ENCODE data around the gene ERFE. TPM values are rescaled to one million over a fixed set of nuclear protein-coding genes. Genes with fewer than 3 reads are reported as not detected.

ERFE gene
- total RNA-seq, 1 experiment from 2014 or later: 4.5 TPM

DNA sequence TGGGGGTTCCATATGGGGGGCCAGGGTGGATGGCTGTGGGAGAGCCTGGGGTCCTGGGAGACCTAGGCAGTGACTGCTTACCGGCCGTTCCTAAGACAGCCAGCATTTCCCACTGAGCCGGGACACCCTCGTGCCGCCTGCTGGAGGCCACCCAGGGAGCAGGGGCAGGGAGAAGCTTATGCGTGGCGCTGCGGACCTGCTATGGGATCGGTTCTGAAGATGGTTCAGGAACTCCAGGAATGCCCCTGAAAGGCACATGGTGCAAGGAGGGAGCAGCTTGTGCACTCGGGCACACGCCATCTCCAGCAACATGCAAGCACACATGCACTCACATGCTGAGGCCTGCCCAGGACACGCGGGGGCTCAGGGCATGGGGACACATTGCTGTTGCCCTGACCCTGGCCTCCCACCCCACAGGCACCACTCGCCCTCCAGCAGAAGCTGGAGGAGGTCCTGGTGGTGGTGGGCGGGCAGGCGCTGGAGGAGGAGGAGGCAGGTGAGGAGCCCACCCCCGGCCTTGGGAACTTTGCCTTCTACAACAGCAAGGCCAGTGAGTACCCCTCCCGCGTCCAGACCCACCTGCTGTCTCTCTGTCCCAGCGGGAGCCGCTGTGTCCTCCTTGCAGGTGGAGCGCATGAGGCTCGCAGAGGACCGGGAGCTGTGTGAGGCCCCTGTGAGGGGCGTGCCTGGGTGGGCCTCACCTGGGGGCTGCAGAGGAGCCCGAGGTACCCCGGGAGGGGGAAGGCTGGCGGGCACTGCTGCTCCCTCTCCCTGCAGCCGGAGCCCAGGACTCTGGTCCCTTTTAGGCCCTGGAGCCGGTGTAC is 16.2 kb upstream of the ERFE start:
- no peak for ATAC-seq
- Mint-ChIP-seq H3K9me3 (no peaks in the 10 kb centered on the region), H3K4me3 (no peak overlapping the region), H3K4me1 (no peaks in the 10 kb centered on the region), H3K27me3 (ENCODE audit: low read depth) (no peaks in the 10 kb centered on the region), H3K27ac (no peak overlapping the region), H3K36me3 (no peaks in the 10 kb centered on the region)
- TF ChIP-seq NR2C2 (CRISPR knock-in tag; IDR thresholded peaks at IDR 0.05) (no peak), MYBL2 (CRISPR knock-in tag; IDR thresholded peaks at IDR 0.05) (no peak), FOXJ3 (CRISPR knock-in tag; IDR thresholded peaks at IDR 0.05; ENCODE audit: borderline replicate concordance) (no peak), NFYB (CRISPR knock-in tag; conservative IDR thresholded peaks at IDR 0.05; ENCODE audit: low read depth) (no peak)
- TF ChIP-seq, protein P1, sequence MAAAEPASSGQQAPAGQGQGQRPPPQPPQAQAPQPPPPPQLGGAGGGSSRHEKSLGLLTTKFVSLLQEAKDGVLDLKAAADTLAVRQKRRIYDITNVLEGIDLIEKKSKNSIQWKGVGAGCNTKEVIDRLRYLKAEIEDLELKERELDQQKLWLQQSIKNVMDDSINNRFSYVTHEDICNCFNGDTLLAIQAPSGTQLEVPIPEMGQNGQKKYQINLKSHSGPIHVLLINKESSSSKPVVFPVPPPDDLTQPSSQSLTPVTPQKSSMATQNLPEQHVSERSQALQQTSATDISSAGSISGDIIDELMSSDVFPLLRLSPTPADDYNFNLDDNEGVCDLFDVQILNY (CRISPR knock-in tag; IDR thresholded peaks at IDR 0.05): no peak
- ChIA-PET POLR2A (interaction anchor here (0.7 kb wide), 1 partner anchor 148 kb away, joined by 5 read pairs; no protein-coding TSS in a partner anchor), CTCF (interaction anchor here (0.8 to 1.5 kb wide), 3 partner anchors 15 to 36 kb away, joined by 3 to 5 read pairs (median 3); no protein-coding TSS in a partner anchor)
- no peak for DNase-seq (ENCODE audit: low spot score)

DNA sequence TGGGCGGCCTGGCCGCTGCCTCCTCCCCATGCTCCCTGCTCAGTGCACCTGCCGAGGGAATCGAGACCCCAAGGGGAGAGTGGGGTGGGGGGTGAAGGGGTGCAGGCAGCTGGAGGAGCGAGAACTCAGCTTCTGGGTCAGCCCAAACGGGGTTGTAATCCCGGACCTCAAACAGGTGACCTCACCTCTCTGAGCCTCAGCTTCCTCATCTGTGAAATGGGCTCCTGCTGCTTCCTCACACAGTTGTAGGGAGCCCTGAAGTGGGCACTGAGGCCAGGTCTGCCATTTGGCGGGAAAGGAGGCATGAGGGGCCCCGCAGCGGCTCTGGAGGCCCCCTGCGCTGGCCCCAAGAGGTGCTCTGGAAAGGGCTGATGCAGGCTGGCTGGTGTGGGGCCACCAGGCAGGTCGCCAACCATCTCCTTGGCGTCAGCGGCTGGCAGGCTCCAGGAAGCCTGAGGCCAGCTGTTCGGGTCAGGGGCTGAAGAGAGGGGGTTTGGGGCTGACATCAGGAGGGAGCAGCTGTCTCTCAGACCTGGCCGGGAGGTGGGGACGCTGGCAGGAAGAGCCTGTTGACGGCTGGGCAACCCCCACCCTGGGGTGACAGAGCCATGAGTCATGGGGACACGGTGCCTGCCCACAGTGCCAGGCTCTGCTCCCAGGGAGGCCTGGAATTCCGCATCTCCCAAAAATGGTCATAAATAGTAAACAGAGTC is 15.4 kb upstream of the ERFE start:
- no peak for ATAC-seq
- POLR2A ChIA-PET: interaction anchor here (0.6 kb wide), 1 partner anchor 38 kb away, joined by 5 read pairs; no protein-coding TSS in a partner anchor
- CTCF ChIA-PET: interaction anchor here (1.1 to 1.5 kb wide), 2 partner anchors 23 to 37 kb away, joined by 3 to 5 read pairs; no protein-coding TSS in a partner anchor
- no peak overlapping the region for H3K4me3 Mint-ChIP-seq
- TF ChIP-seq, protein P2, sequence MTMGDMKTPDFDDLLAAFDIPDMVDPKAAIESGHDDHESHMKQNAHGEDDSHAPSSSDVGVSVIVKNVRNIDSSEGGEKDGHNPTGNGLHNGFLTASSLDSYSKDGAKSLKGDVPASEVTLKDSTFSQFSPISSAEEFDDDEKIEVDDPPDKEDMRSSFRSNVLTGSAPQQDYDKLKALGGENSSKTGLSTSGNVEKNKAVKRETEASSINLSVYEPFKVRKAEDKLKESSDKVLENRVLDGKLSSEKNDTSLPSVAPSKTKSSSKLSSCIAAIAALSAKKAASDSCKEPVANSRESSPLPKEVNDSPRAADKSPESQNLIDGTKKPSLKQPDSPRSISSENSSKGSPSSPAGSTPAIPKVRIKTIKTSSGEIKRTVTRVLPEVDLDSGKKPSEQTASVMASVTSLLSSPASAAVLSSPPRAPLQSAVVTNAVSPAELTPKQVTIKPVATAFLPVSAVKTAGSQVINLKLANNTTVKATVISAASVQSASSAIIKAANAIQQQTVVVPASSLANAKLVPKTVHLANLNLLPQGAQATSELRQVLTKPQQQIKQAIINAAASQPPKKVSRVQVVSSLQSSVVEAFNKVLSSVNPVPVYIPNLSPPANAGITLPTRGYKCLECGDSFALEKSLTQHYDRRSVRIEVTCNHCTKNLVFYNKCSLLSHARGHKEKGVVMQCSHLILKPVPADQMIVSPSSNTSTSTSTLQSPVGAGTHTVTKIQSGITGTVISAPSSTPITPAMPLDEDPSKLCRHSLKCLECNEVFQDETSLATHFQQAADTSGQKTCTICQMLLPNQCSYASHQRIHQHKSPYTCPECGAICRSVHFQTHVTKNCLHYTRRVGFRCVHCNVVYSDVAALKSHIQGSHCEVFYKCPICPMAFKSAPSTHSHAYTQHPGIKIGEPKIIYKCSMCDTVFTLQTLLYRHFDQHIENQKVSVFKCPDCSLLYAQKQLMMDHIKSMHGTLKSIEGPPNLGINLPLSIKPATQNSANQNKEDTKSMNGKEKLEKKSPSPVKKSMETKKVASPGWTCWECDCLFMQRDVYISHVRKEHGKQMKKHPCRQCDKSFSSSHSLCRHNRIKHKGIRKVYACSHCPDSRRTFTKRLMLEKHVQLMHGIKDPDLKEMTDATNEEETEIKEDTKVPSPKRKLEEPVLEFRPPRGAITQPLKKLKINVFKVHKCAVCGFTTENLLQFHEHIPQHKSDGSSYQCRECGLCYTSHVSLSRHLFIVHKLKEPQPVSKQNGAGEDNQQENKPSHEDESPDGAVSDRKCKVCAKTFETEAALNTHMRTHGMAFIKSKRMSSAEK (CRISPR knock-in tag; IDR thresholded peaks at IDR 0.05; ENCODE audit: borderline replicate concordance): no peak
- no peak for TF ChIP-seq CREB1 (CRISPR knock-in tag; IDR thresholded peaks at IDR 0.05)
- TF ChIP-seq SMAD4 (CRISPR knock-in tag; IDR thresholded peaks at IDR 0.05): no peak
- TF ChIP-seq, protein P3, sequence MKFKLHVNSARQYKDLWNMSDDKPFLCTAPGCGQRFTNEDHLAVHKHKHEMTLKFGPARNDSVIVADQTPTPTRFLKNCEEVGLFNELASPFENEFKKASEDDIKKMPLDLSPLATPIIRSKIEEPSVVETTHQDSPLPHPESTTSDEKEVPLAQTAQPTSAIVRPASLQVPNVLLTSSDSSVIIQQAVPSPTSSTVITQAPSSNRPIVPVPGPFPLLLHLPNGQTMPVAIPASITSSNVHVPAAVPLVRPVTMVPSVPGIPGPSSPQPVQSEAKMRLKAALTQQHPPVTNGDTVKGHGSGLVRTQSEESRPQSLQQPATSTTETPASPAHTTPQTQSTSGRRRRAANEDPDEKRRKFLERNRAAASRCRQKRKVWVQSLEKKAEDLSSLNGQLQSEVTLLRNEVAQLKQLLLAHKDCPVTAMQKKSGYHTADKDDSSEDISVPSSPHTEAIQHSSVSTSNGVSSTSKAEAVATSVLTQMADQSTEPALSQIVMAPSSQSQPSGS (CRISPR knock-in tag; IDR thresholded peaks at IDR 0.05; ENCODE audit: borderline replicate concordance, low read depth): no peak
- no peak for TF ChIP-seq RELA (CRISPR knock-in tag; IDR thresholded peaks at IDR 0.05; ENCODE audit: borderline replicate concordance)
- no peak for TF ChIP-seq SOX15 (CRISPR knock-in tag; IDR thresholded peaks at IDR 0.05)
- TF ChIP-seq, protein P4, sequence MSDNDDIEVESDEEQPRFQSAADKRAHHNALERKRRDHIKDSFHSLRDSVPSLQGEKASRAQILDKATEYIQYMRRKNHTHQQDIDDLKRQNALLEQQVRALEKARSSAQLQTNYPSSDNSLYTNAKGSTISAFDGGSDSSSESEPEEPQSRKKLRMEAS (CRISPR knock-in tag; IDR thresholded peaks at IDR 0.05): no peak
- TF ChIP-seq GTF2I (CRISPR knock-in tag; conservative IDR thresholded peaks at IDR 0.05): no peak
- TF ChIP-seq, protein P5, sequence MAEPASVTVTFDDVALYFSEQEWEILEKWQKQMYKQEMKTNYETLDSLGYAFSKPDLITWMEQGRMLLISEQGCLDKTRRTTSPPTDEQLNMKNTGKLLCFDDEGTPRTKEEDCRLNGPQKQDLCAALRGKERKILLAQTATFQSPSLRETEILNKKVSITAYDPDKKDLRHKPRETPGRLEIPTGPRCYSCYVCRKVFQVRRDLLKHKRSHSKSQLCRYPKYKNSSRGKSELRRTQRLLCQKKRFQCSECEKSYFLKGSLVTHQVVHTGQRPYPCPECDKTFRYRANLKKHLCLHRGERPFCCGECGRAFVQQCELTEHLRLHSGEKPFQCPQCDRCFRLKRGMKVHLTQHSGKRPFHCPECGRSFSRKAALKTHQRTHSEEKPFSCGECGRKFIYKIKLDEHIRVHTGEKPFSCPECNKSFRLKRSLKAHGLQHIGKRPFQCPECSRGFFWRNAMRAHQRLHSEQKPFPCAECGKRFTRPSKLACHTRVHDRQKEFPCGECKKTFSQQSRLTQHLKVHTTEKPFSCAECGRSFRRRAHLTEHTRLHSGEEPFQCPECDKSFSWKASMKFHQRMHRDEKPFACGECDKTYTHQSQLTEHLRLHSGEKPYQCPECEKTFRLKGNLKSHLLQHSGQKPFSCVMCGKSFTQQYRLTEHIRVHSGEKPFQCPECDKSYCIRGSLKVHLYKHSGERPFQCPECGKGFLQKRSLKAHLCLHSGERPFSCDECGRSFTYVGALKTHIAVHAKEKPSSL (CRISPR knock-in tag; conservative IDR thresholded peaks at IDR 0.05): no peak
- H3K36me3 Mint-ChIP-seq: no peaks in the 10 kb centered on the region
- H3K27ac Mint-ChIP-seq: no peak overlapping the region
- no peaks in the 10 kb centered on the region for H3K9me3 Mint-ChIP-seq
- H3K27me3 Mint-ChIP-seq (ENCODE audit: low read depth): no peaks in the 10 kb centered on the region
- no peaks in the 10 kb centered on the region for H3K4me1 Mint-ChIP-seq
- DNase-seq (ENCODE audit: low spot score): no peak

Measured in WTC11 (cell line).